Neural cell (in vitro differentiated cells): ENCODE results near the gene AFAP1. TPM values are rescaled to one million over a fixed set of nuclear protein-coding genes. Genes with fewer than 3 reads are reported as not detected.

Experiments used
- H2AFZ ChIP-seq: fragments of 200-600, 300-800 bp; sonication (generic), shearing (Covaris generic); 2 replicates; pipeline ENCODE4 v1.6.0; 2014; ENCODE audit warnings: low read depth, mild to moderate bottlenecking, antibody characterized with exemption, low read length, moderate library complexity
- H3F3A ChIP-seq: fragments of 200-600 bp; shearing (Covaris generic); 2 replicates; pipeline ENCODE4 v1.6.1; 2016; ENCODE audit warnings: mild to moderate bottlenecking, moderate library complexity, mixed read lengths, antibody characterized with exemption, low read length; ENCODE audit not compliant: insufficient read depth, poor library complexity, severe bottlenecking
- H3K27ac ChIP-seq: fragments of 200-600, 300-800 bp; sonication (generic), shearing (Covaris generic); 2 replicates; pipeline ENCODE4 v1.5.1; 2014; ENCODE audit warnings: mild to moderate bottlenecking, low read length, moderate library complexity
- H3K27me3 ChIP-seq: fragments of 300-800, 200-600 bp; sonication (generic), shearing (Covaris generic); 2 replicates; pipeline ENCODE4 v1.6.0; 2014; ENCODE audit warnings: mild to moderate bottlenecking, low read depth, low read length, moderate library complexity; ENCODE audit not compliant: insufficient read depth
- H3K36me3 ChIP-seq: fragments of 300-800, 200-600 bp; sonication (generic), shearing (Covaris generic); 2 replicates; pipeline ENCODE4 v1.5.1; 2014; ENCODE audit warnings: mild to moderate bottlenecking, antibody characterized with exemption, low read length, moderate library complexity; ENCODE audit not compliant: insufficient read depth
- H3K4me2 ChIP-seq: fragments of 300-800, 200-600 bp; sonication (generic), shearing (Covaris generic); 2 replicates; pipeline ENCODE4 v1.6.0; 2014; ENCODE audit warnings: mild to moderate bottlenecking, low read length
- H3K4me3 ChIP-seq: fragments of 300-800, 200-600 bp; sonication (generic), shearing (Covaris generic); 2 replicates; pipeline ENCODE4 v1.5.1; 2014; ENCODE audit warnings: mild to moderate bottlenecking, low read length, moderate library complexity
- H3K79me2 ChIP-seq: fragments of 200-600 bp; shearing (Covaris generic); replicated peaks from 2 replicates; pipeline ENCODE4 v1.6.0; 2014; ENCODE audit warnings: mild to moderate bottlenecking, low read length, moderate library complexity; ENCODE audit not compliant: insufficient read depth
- H3K9ac ChIP-seq: fragments of 300-800, 200-600 bp; sonication (generic), shearing (Covaris generic); 2 replicates; pipeline ENCODE4 v1.6.1; 2016; ENCODE audit warnings: mild to moderate bottlenecking, low read length, mixed read lengths
- H3K9me2 ChIP-seq: fragments of 200-600 bp; shearing (Covaris generic); 2 replicates; pipeline ENCODE4 v1.6.1; 2016; ENCODE audit warnings: mild to moderate bottlenecking, low read length, mixed read lengths; ENCODE audit not compliant: insufficient read depth
- H3K9me3 ChIP-seq: fragments of 200-600, 300-800 bp; sonication (generic), shearing (Covaris generic); 2 replicates; pipeline ENCODE4 v1.6.1; 2016; ENCODE audit warnings: mild to moderate bottlenecking, mixed run types, low read length, moderate library complexity, mixed read lengths
- H4K20me1 ChIP-seq: fragments of 200-600 bp; shearing (Covaris generic); 2 replicates; pipeline ENCODE4 v1.6.1; 2016; ENCODE audit warnings: mild to moderate bottlenecking, mixed run types; ENCODE audit not compliant: insufficient read depth
- EP300 ChIP-seq: fragments of 450-650 bp; conservative IDR thresholded peaks from 2 replicates; pipeline ENCODE4 v1.6.1; 2014; ENCODE audit warnings: antibody characterized with exemption, mild to moderate bottlenecking, moderate library complexity; ENCODE audit not compliant: poor library complexity, severe bottlenecking
- EZH2 ChIP-seq: fragments of 200-600, 300-800 bp; shearing (Covaris generic), sonication (generic); IDR thresholded peaks from 2 replicates; pipeline ENCODE4 v1.6.1; 2014; ENCODE audit warnings: antibody characterized with exemption, low read length, borderline replicate concordance, mild to moderate bottlenecking; ENCODE audit not compliant: insufficient read depth, poor library complexity, severe bottlenecking
- MXI1 ChIP-seq: fragments of 450-650 bp; conservative IDR thresholded peaks from 2 replicates; pipeline ENCODE4 v1.6.1; 2014; ENCODE audit warnings: antibody characterized with exemption, mild to moderate bottlenecking; ENCODE audit not compliant: poor library complexity, severe bottlenecking
- POLR2AphosphoS5 ChIP-seq: IDR thresholded peaks from 2 replicates; pipeline ENCODE4 v1.6.1; 2012
- RAD21 ChIP-seq: fragments of 450-650 bp; conservative IDR thresholded peaks from 2 replicates; pipeline ENCODE4 v1.6.1; 2014; ENCODE audit warnings: antibody characterized with exemption, mild to moderate bottlenecking, moderate library complexity
- SMC3 ChIP-seq: fragments of 450-650 bp; conservative IDR thresholded peaks from 2 replicates; pipeline ENCODE4 v1.6.1; 2014; ENCODE audit warnings: antibody characterized with exemption, mild to moderate bottlenecking, moderate library complexity; ENCODE audit not compliant: poor library complexity
- TAF1 ChIP-seq: IDR thresholded peaks from 2 replicates; pipeline ENCODE4 v1.6.1; 2012; ENCODE audit warnings: low read depth
- polyA plus RNA-seq: library from polyadenylated mRNA; depleted of rRNA; stranded (reverse); fragments of >200 nt; gene quantifications from 2 replicates; pipeline ENCODE4 v1.2.3, GENCODE V29; 2014
- TF ChIP-seq, protein P1 (sequence below): fragments of 450-650 bp; IDR thresholded peaks from 2 replicates; pipeline ENCODE4 v1.5.1; 2014; ENCODE audit warnings: antibody characterized with exemption, mild to moderate bottlenecking, moderate library complexity; ENCODE audit not compliant: poor library complexity, severe bottlenecking
- TF ChIP-seq, protein P2 (sequence below): IDR thresholded peaks from 2 replicates; pipeline ENCODE4 v1.6.1; 2012; ENCODE audit warnings: borderline replicate concordance

Gene AFAP1
- polyA plus RNA-seq, 1 donor from 2014 or later = 38.9 TPM

DNA sequence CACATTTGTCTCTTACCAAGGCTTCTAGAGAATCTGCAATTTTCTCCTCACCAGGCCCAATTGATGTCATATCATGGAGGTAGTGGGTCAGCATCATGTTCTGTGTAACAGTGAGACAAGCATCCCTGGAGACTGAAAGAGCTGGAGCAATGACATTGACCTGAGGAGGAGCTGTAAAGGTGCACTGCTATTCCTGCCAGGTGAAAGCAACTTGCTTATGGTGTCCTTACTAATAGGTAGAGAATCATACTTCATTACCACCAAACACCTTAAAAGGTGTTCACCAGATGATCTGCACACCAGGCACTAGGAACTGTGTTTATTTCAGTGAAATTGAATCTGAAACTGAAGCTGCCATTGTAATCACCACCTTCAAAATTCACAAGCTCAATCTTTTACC lies 188.7 kb downstream of the AFAP1 start:
- H3K79me2 ChIP-seq = no peaks in the 10 kb centered on the region
- H2AFZ ChIP-seq = no peak overlapping the region
- H3K9ac ChIP-seq = no peak overlapping the region
- H3K9me2 ChIP-seq = no peaks in the 10 kb centered on the region
- H3K27me3 ChIP-seq = no peaks in the 10 kb centered on the region
- H3K4me3 ChIP-seq = no peak overlapping the region
- H3K27ac ChIP-seq = no peak overlapping the region
- H4K20me1 ChIP-seq = no peaks in the 10 kb centered on the region
- no peak for TF ChIP-seq TAF1
- no peak for TF ChIP-seq SMC3
- no peak for TF ChIP-seq EZH2
- TF ChIP-seq, protein P1, sequence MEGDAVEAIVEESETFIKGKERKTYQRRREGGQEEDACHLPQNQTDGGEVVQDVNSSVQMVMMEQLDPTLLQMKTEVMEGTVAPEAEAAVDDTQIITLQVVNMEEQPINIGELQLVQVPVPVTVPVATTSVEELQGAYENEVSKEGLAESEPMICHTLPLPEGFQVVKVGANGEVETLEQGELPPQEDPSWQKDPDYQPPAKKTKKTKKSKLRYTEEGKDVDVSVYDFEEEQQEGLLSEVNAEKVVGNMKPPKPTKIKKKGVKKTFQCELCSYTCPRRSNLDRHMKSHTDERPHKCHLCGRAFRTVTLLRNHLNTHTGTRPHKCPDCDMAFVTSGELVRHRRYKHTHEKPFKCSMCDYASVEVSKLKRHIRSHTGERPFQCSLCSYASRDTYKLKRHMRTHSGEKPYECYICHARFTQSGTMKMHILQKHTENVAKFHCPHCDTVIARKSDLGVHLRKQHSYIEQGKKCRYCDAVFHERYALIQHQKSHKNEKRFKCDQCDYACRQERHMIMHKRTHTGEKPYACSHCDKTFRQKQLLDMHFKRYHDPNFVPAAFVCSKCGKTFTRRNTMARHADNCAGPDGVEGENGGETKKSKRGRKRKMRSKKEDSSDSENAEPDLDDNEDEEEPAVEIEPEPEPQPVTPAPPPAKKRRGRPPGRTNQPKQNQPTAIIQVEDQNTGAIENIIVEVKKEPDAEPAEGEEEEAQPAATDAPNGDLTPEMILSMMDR = no peak
- no peak for TF ChIP-seq RAD21
- TF ChIP-seq POLR2AphosphoS5 = no peak
- TF ChIP-seq, protein P2, sequence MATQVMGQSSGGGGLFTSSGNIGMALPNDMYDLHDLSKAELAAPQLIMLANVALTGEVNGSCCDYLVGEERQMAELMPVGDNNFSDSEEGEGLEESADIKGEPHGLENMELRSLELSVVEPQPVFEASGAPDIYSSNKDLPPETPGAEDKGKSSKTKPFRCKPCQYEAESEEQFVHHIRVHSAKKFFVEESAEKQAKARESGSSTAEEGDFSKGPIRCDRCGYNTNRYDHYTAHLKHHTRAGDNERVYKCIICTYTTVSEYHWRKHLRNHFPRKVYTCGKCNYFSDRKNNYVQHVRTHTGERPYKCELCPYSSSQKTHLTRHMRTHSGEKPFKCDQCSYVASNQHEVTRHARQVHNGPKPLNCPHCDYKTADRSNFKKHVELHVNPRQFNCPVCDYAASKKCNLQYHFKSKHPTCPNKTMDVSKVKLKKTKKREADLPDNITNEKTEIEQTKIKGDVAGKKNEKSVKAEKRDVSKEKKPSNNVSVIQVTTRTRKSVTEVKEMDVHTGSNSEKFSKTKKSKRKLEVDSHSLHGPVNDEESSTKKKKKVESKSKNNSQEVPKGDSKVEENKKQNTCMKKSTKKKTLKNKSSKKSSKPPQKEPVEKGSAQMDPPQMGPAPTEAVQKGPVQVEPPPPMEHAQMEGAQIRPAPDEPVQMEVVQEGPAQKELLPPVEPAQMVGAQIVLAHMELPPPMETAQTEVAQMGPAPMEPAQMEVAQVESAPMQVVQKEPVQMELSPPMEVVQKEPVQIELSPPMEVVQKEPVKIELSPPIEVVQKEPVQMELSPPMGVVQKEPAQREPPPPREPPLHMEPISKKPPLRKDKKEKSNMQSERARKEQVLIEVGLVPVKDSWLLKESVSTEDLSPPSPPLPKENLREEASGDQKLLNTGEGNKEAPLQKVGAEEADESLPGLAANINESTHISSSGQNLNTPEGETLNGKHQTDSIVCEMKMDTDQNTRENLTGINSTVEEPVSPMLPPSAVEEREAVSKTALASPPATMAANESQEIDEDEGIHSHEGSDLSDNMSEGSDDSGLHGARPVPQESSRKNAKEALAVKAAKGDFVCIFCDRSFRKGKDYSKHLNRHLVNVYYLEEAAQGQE = no peak
- no peak for TF ChIP-seq EP300
- no peak for TF ChIP-seq MXI1
- H3F3A ChIP-seq = no peaks in the 10 kb centered on the region
- H3K4me2 ChIP-seq = no peak overlapping the region
- H3K36me3 ChIP-seq = no peaks in the 10 kb centered on the region
- no peaks in the 10 kb centered on the region for H3K9me3 ChIP-seq

DNA sequence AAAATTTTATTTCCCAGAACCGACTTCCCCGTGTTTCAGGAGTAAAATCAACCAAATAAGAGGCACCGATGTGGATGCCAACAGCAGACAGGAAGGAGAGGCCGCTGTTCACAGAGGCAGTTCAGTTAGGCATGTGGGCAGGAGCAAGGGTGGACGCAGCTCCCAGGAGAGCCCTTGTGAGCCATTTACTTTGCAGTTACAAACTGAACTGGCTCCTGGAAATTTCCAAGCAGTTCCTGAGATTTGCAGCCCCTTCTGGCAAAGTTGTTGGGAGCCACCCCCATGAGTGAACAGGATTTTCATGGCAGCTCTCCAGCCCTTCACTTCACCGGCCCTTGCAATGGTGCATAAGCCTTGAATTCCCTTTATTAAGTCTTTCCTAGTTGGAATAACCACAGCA lies 189.1 kb downstream of the AFAP1 start:
- H3K36me3 ChIP-seq = no peaks in the 10 kb centered on the region
- no peak overlapping the region for H3K9ac ChIP-seq
- H3F3A ChIP-seq = no peaks in the 10 kb centered on the region
- H2AFZ ChIP-seq = no peak overlapping the region
- H3K27me3 ChIP-seq = no peaks in the 10 kb centered on the region
- H3K27ac ChIP-seq = no peak overlapping the region
- H3K9me3 ChIP-seq = no peaks in the 10 kb centered on the region
- TF ChIP-seq RAD21 (no peak), TAF1 (no peak), EP300 (no peak), EZH2 (no peak), SMC3 (no peak), POLR2AphosphoS5 (no peak), MXI1 (no peak)
- TF ChIP-seq, protein P2 = no peak
- TF ChIP-seq, protein P1 = no peak
- no peaks in the 10 kb centered on the region for H3K9me2 ChIP-seq
- H3K4me3 ChIP-seq = no peak overlapping the region
- no peak overlapping the region for H3K4me2 ChIP-seq
- no peaks in the 10 kb centered on the region for H3K79me2 ChIP-seq
- no peaks in the 10 kb centered on the region for H4K20me1 ChIP-seq
